Measurements from ENCODE around the gene BRWD1.
"Not testable (repeated sequence)": the region's sequence is repeated elsewhere in the genome, so short reads cannot be mapped to it uniquely, and the experiment has no call there.

BRWD1 gene

DNA sequence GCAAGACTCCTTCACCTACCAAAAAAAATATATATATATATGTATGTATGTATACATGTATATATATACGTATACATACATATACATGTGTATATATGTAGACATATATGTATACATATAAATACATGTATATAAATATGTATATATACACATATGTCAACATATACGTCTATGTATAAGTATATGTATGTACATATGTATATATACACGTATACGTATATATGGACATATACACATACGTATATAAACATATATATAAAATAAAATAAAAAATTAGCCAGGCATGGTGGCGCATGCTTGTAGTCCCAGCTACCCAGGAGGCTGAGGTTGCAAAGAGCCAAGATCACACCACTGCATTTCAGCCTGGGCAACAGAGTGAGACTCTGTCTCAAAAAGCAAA, 31.6 kb downstream of the BRWD1 start:
- DNase-seq (ENCODE audit: low read depth), result no peak

DNA sequence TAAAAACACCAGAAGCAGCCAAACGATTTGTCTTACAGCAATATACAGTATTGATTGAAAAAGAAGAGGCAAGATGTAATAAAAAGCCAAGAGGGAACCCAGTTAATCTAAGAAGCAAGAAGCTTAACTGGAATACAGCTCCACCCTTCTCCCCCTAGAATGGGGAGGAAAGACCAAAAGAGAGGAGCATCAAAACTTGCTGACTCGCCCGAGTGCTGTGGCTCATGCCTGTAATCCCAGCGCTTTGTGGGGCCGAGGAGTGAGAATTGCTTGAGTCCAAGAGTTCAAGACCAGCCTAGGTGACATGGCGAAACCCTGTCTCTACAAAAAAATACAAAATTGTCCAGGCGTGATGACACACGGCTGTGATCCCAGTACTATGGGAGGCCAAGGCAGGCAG, 32.2 kb downstream of the BRWD1 start:
- DNase-seq (ENCODE audit: low read depth), result no peak

DNA sequence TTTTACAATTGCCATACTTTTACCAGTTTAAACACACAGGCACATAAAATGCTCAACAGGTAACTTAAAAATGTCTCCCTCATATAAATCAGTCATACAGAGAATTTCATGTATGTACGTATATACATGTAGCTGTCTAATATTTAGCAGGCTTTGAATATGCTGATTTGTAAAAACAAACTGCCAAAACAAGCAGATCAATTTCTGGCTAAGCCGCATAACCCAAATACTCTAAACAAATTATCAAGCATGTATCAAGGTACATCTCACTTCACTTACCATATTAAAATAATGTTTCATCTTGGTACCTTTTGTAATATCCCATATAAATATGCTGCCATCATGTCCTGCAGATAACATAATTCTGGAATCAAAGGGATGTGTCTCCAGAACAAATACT, 43.8 kb downstream of the BRWD1 start:
- no peak for DNase-seq (ENCODE audit: low read depth)

DNA sequence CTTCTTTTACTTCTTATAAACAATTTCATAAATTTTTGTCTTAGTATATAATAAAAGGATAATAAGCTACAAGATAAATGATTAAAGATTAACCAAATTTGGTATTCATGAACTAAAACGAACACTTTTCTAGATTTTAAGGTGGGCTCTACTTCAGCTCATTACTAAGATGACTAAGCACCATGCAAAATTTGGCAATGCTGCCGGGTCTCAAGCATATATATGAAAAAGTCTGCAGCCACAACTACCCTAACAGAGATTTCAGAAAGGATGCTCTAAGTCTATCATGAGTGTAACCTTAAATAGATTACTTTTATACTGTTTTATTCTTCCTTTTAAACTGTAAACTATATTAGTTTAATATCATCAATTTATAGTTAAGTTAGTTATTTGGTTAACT, 47.8 kb downstream of the BRWD1 start:
- DNase-seq (ENCODE audit: low read depth), result no peak

DNA sequence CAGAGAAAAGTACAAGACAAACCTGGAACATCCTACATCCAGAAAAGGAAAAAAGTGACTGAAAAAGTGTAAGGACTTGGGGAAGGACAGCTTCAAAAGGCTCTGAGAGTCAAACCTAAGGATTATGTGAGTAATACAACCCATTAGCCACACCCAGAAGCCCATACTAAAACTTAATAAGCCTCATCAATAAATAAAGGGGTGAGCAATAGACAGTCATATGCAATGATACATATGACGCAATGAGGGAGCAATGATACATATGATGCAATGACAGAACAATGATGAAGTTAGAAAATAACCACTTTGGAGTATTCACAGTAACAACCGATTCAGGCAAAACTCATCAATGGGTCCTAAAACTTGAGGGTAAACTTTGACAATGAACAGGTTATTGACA, 50.1 kb downstream of the BRWD1 start:
- no peak for DNase-seq (ENCODE audit: low read depth)

DNA sequence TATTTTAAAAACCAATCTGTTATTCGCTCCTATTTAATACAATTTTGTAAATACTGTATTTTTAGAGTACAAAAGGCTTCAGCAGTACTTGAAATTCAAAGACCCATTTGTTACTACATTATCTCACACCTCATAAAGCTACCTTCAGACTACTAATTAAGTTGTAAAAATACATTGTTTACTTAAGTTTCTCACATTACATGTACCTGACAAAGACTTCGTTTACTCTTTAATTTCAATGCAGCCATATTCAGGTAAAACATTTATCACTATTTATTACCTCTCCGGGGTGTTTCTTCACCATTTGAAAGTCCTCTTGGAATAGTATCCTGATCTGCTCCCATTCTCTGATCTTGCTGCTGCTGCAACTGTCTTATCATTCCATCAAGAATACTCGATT, 55.2 kb downstream of the BRWD1 start:
- no peak for DNase-seq (ENCODE audit: low read depth)

DNA sequence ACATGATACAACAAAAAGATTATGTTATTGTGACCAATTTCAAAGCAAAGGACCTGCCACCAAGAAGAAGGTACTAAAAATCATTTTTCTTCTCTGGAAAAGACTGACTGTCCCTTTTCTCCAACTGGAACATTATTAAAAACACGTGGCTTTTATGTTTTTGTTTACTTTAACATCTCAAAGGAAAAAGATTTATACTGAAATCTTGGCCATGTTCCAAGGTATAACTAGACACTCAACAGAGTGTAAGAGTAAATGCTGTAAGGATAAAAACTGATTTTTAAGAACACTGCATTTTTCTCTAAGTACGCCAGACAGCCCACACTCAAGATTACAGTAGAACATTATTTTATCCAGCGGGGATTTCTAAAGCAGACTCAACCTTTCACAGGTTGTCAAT, 62.1 kb downstream of the BRWD1 start:
- DNase-seq (ENCODE audit: low read depth), result no peak

DNA sequence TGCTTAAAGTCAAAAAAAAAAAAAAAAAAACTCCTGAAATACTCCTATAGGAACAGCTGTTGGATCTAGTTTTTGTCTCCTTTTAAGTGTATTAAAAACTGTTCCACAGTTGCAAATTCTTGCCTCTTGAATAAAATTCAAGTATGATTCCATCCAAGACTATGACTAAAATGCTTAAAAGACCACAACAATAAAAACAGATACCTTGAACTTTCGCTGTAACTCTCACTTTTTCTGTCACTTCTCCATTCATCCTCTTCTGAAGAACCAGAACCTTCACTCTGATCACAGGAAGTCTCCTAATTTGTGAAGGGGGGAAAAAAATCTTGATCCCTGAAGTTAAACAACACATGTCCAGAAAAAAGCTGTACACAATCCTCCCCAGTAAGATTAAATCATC, 75.2 kb downstream of the BRWD1 start:
- DNase-seq (ENCODE audit: low read depth), result no peak

DNA sequence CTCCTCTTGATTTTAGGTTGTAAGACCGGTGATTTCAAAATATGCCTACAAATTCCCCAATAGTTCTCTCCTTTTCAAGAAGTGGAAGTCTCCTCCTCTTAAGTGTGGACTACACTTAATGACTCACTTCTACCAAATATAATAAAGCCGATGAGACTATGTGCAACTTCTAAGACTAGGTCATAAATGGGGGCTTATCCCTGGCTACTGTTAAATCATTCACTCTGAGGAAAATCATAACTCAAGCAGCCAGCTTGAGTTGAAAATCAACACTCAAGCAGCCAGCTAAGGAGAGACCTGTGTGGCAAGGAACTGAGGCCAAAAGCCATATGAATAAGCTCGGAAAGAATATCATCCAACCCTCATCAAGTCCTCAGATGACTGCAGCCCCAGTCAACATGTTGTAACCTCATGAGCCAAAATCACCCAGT, 80.6 kb downstream of the BRWD1 start:
- DNase-seq (ENCODE audit: low read depth), result no peak

DNA sequence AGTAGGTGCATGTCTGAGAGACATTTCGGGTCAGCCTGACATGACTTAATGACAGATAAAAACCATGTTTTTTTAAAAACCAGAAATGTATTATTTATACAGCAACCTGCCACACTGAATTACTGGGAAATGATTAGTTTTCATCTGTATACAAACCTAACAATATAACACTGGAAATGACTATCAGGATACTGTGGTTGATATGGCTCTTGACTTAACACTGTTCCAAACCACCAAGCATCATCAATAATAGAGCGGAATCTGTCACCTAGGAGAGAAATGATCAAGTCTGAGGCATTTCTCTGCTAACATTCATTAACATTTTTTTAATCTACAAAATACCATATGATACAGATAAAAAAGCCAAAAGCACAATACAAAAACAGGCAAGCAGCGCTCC, 88.5 kb downstream of the BRWD1 start:
- no peak for DNase-seq (ENCODE audit: low read depth)

DNA sequence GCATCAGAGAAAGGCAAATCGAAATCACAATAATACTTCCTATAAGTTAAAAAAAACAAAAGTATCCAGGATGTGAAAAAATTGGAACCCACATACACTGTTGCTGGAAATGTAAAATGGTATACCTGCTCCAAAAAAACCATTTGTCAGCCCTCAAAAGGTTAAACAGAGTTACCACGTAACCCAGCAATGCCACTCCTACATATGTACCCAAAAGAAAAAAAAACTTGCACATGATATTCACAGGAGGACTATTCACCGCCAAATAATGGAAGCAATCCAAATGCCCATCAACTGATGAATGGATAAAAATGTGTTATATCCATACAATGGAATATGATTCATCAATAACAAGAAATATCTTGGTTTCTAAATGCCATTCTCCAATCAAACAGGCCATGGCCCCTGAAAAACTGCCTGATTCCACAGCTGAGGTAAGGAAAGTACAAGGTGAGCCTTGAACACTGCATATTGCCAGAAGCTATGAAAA, 91.4 kb downstream of the BRWD1 start:
- no peak for DNase-seq (ENCODE audit: low read depth)

DNA sequence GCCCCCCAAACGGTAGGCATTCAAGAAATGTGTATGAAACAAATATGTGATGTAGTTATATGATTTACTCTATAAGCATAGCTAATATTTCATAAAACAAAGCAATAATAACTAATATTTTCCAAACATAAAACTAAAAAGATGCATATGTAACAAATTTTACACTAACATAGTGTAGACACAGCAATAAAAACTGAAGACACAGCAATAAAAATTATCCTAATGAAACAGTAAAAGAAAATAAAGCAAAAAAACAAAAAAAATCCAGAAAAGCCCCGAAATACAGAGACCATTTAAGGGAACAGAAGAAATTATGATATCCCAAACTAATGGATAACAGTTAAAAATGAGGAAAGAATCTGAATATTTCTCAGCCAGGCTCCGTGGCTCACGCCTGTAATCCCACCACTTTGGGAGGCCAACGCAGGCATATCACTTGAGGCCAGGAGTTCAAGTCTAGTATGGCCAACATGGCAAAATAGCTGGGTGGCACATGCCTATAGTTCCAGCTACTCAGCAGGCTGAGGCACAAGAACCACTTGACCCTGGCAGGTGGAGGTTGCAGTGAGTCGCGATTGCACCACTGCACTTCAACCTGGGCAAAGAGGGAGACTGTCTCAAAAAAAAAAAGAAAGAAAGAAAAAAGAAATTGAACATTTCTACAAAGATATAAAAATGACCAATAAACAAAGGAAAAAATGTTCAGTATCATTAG, 92.0 kb downstream of the BRWD1 start:
- DNase-seq (ENCODE audit: low read depth), result no peak

DNA sequence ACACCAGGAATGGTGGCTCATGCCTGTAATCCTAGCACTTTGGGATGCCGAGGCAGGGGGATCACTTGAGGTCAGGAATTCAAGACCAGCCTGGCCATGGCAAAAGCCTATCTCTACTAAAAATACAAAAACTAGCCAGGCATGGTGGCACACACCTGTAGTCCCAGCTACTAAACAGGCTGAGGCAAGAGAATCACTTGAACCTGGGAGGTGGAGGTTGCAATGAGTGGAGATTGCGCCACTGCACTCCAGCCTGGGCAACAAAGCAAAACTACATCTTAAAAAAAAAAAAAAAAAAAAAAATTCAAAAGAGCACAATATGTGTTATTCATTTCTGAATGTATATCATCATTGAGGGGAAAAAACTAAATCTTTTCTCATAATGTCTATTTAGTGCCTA, 92.6 kb downstream of the BRWD1 start:
- DNase-seq (ENCODE audit: low read depth), result not testable (repeated sequence)

DNA sequence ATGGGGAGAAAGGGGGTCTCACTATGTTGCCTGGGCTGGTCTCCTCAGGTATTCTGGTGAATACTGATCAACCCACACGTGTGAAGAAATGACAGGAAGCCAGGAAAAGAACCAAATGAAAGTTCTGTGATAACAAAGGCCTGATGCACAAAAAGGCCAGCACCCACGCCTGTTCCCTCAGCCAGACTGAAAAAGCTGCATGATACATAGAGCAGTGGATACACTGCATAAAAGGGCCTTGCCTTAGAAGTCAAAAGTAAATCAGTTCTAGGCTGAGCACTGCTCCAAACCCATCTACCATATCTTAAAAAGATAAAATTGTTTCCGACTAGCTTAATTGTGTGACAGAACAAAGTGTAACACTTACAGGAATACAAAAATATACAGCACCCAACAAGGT, 93.3 kb downstream of the BRWD1 start:
- no peak for DNase-seq (ENCODE audit: low read depth)

DNA sequence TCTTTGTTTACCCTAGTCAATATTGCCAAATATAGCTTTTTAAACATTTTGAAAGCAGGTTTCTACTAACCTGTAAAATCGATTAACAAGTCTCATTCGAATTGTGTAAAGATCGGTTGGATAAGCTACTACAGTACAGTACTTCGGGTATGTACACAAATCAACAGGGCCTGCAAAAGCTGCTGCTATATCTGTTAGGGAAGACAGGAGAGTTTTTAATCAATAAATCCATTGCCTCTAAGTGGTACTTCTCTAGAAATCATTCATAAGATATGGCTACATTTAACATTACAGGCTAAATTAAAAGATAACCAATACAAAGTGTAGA, 95.4 kb downstream of the BRWD1 start:
- DNase-seq (ENCODE audit: low read depth), result no peak

DNA sequence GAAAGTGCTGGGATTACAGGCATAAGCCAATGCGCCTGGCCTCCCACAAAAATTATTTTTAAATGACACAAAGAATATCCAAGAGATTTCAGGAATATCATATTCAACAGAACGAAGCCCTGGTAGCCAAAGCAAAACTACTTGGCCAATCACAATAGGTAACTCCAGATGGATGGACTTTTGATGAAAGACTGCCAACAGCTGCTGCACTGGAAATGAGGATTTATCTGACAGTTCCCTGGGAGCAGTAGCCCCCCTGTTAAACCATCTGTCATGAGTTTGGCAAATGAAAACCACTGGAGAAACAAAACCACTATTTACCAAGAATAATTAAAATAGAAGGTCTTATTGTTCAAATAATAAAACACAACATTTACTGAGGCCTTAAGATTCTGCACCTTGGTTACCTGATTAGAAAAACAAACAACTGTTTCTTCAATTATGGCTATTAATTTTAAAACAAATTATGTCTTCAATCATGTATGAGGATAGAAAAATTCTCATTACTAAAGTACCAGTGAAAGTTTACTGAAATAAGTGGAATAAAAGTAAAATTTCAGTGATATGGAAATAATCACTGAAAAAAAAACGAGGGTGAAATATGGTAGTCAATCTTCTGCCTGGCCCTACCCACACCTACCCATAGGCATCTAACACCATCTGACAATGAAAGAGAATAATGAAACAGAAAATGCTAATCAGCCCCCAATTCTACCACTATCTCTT, 95.9 kb downstream of the BRWD1 start:
- no peak for DNase-seq (ENCODE audit: low read depth)

DNA sequence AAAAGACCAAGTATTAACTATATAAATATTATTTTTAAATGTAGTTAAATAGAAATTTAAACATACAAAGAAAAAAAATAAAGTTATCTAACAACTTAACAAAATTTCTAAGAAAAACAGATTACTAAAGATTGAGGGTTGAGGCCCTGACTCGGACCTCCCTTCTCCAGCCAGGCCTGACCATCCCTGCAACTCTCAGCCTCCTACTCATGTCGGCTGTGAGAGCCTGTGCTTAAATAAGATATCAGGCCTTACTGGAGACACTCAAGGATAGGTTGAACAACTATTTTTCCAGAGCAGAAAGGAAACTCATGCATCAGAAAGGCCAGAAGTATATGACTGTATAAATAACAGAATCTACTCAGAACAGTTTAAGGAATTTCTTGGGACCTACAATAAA, 97.1 kb downstream of the BRWD1 start:
- no peak for DNase-seq (ENCODE audit: low read depth)

DNA sequence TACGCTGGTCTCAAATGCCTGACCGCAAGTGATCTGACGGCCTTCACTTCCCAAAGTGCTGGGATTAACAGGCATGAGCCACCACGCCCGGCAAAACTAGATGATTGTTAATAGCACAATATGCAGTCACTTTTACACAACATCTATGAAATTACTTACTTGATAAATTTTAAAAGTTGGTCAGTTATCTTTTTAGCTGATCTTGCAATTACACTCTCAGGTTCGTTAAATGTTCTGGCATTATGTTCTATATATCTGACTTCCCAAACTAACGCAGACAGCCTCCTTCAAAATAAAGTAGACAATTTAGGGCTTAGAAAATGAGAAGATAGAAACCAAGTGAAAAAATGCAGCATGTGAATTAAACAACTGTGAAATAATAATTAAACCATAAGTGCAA, 98.4 kb downstream of the BRWD1 start:
- DNase-seq (ENCODE audit: low read depth), result no peak

DNA sequence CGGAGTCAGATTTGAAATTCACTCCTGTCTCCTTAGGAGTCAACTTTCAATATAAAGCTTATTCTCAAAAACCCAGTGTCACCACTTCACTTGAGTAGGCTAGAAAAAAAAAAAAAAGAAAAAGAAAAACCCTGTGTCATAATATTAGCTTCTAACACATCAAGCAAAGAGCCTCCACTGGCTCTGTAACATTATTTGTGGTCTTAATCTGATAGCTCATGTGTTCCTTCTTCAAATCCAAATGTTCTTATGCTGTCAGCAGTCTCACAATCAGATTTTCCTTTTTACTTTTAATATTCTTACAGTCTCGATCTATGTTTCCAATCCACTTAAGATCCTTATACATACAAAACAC, 104.1 kb downstream of the BRWD1 start:
- DNase-seq (ENCODE audit: low read depth), result no peak

DNA sequence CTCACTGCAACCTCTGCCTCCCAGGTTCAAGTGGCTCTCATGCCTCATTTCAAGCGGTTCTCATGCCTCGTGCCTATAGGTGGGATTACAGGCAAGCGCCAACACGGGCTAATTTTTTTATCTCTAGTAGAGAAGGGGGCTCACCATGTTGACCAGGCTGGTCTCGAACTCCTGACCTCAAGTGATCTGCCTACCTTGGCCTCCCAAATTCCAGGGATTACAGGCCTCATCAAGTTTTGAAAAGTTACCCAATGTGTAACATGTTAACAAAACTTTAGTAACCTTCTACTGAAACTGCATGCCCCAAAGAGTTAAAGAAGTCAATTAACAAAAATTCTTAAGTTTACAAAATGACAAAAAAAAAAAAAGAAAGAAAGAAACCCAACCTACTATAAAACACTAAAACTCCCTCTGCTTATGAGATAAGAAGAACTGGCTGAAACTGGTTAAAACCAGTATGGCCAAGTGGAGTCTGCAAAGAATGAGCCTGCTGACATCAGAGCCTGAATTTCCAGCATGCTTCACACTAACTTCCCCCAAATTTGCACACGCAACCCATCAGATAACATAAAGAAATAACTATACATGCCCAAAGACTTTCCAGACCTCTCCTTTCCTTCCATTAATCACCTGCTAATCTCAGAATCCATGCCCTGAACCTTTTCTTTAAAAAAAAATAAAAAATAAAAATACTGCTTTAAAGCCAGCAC, 104.7 kb downstream of the BRWD1 start:
- no peak for DNase-seq (ENCODE audit: low read depth)

DNA sequence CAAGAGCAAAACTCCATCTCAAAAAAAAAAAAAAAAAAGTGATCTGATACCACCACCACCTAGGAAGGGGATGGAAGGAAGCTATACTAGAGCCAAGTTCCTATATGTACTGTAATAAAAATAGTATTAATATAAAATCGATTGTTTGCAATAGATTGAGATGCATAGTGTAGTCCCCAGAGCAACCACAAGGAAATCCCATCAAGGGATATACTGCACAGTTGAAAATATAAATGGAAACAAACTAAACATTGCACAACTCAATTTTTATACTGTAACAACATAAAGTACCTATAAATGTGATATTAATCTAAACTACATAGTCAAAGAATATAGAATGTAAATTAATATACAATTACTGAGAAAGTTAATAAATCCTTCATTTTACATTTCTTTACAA, 109.3 kb downstream of the BRWD1 start:
- no peak for DNase-seq (ENCODE audit: low read depth)

DNA sequence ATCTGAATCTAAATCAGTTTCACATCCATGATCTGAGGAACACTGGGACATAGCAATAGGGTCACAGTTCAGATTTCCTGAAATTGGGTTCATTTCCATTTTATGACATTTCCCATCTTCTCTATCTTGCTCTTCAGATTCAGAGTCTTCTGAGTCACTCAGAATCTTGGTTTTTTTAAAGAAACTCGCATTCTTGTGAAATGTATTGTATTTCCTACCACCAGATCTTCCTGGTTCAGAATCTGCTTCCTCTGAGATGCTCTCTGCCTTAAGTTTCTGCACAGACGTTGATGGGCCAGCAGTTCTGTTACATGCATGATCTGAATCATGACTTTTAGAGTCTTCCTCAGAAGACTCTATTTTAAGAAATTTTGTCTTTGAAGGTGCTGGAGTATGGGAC, 114.6 kb downstream of the BRWD1 start:
- no peak for DNase-seq (ENCODE audit: low read depth)

DNA sequence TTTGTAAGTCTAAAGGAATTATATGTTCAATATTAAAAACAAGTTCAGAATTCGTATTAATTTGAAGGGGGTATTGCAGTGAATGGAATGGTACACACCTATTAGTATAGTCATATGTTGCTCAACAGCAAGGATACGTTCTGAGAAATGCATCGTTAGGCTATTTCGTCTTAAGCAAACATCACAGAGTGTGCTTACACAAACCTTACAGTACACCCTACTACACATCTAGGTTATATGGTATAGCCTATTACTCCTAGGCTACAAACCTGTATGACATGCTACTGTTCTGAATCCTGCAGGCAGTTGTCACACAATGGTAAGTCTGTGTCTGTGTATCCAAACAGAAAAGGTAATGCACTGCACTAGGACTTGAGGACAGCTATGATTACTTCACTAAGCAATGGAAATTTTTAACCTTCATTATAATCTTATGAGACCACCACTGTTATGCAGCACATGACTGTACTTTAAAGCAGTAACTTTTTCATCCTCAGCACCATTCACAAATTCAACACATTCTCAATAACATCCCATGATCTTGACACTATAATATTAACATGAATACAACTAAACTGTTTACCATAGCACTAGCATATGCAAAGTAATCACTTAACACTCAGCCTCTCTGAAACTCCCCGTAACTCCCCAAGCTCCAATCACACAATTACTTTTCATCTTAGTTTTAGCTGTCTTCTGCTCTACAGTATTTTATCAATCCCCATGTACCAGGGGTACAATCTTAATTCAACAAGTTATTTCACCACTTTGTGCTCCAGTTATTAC, 115.8 kb downstream of the BRWD1 start:
- DNase-seq (ENCODE audit: low read depth), result no peak

Data from stimulated activated CD4-positive, alpha-beta T cell treated with anti-CD3 and anti-CD28 coated beads, Interleukin-2, amount 100 ng/mL, for 4 hours (primary cell).